GM21515 (cell line): ENCODE measurements around the gene ARCN1.

ENCODE experiments used
- ATAC-seq: cut with Tn5 transposase; IDR thresholded peaks from one replicate; pipeline ENCODE4 v1.9.1; 2021; ENCODE audit not compliant: unreplicated experiment

Gene ARCN1

GRCh38 chr11:118635237-118635591 lies 63.0 kb downstream of the ARCN1 start:
- ATAC-seq: no peak

- no peak for ATAC-seq
Measured at GRCh38 chr11:118635642-118636041, 63.4 kb downstream of the ARCN1 start.

- no peak for ATAC-seq
Measured at GRCh38 chr11:118636569-118637290, 64.5 kb downstream of the ARCN1 start.

GRCh38 chr11:118638726-118639125 lies 66.5 kb downstream of the ARCN1 start:
- ATAC-seq: no peak

GRCh38 chr11:118639899-118640298 lies 67.7 kb downstream of the ARCN1 start:
- ATAC-seq: no peak

GRCh38 chr11:118640332-118641154 lies 68.3 kb downstream of the ARCN1 start:
- ATAC-seq: no peak

GRCh38 chr11:118641397-118642019 lies 69.3 kb downstream of the ARCN1 start:
- ATAC-seq: no peak

GRCh38 chr11:118643142-118643994 lies 71.2 kb downstream of the ARCN1 start:
- ATAC-seq: no peak

- no peak for ATAC-seq
Measured at GRCh38 chr11:118643995-118644345, 71.8 kb downstream of the ARCN1 start.

GRCh38 chr11:118644496-118644895 lies 72.3 kb downstream of the ARCN1 start:
- no peak for ATAC-seq

GRCh38 chr11:118645066-118645715 lies 73.0 kb downstream of the ARCN1 start:
- no peak for ATAC-seq

GRCh38 chr11:118646393-118646792 lies 74.2 kb downstream of the ARCN1 start:
- ATAC-seq: no peak

GRCh38 chr11:118648291-118648690 lies 76.1 kb downstream of the ARCN1 start:
- no peak for ATAC-seq

- no peak for ATAC-seq
Measured at GRCh38 chr11:118649941-118650340, 77.7 kb downstream of the ARCN1 start.

GRCh38 chr11:118650366-118650765 lies 78.2 kb downstream of the ARCN1 start:
- no peak for ATAC-seq

GRCh38 chr11:118651820-118652219 lies 79.6 kb downstream of the ARCN1 start:
- ATAC-seq: no peak
